Measurements from ENCODE around the gene SV2B.

Gene SV2B

GRCh38 chr15:91192690-91193377 lies 92.8 kb downstream of the SV2B start:
- peak; percentile 41 for DNase-seq

DNA sequence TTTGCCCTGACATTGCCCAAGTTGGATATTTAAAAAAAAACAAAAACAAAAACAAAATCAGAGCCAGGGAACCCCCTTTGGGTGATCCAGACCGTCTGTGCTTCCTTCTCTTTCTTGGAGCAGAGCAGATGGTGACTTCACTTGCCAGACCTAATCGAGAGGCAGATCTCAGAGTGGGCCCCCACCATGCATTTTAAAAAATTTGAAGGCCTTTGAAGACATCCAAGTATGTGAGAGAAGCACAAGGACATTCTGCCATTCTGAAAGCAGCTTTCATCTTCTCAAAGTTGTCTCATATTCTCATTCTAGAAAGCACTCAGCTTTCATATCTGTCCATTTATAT lies 93.3 kb downstream of the SV2B start:
- peak; percentile 83 for DNase-seq

GRCh38 chr15:91196127-91196526 lies 96.1 kb downstream of the SV2B start:
- no peak for DNase-seq

- no peak for DNase-seq
Measured at GRCh38 chr15:91196768-91197167, 96.7 kb downstream of the SV2B start.

DNA sequence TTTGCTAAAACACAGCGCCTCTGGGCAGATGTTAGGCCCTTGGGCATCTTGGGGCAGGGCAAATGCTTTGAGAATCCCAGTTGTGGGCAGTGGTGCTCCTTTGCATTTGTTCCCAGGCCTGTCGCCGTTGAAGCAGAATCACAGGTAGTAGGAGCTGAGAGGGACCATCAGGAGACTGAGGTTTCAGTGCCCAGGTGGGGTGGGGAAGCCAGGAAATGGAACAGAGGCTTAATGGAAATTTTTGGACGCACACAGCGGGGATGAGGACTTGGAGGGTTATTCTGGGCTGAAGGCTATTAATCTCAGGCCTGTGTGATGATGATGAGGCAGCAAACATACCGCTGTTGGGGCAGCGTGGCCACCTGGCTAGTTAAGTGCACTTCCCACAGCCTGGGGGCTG lies 99.5 kb downstream of the SV2B start:
- DNase-seq: no peak

GRCh38 chr15:91200101-91200754 lies 100.2 kb downstream of the SV2B start:
- DNase-seq: no peak

GRCh38 chr15:91202510-91203102 lies 102.5 kb downstream of the SV2B start:
- DNase-seq: no peak

DNA sequence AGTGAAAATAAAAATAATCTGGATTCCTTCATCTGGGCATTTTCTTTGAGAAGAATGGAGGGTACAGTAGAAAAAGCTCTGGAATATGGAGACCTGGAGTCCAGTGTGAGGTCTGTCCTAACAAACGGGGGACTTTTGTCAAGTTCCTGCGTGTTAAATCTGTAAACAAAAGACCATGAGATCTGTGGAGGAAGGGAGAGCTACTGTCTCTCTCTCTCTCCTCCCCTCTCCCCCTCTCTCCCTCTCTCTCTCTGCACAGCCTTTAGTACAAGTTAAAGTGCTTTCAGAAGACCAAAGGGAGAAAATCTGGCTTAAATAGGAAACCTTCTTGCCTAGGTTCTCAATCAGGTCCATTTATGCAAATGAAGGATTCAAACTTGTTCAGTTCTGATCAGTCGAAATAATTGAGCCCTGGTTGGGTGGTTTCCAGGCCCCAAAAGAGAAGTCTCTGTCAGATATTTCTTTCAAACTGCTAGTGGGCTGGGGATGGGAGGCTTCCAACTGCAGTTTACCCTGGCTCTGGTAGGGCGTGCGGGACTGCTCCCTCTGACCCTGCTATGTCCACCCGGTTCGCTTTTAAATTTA lies 103.7 kb downstream of the SV2B start:
- no peak for DNase-seq

- peak; percentile 78 for DNase-seq
Measured at GRCh38 chr15:91208371-91208770, 108.3 kb downstream of the SV2B start.

DNA sequence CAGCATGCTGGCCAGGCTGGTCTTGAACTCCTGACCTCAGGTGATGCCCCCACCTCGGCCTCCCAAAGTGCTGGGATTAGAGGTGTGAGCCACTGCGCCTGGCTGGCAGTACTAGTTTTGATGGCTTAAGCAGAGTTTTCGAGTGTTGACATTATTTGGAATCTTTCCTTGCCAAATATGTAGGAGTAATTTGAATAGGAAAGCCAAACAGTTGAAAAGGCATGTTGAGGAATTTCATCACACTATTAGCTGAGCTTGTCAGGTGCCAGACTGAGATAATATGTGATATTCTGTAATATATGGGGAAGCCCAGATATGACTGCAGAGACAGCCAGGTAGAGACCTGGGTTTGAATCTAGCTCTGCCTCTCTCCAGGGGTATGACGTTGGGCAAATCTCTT lies 109.3 kb downstream of the SV2B start:
- no peak for DNase-seq

DNA sequence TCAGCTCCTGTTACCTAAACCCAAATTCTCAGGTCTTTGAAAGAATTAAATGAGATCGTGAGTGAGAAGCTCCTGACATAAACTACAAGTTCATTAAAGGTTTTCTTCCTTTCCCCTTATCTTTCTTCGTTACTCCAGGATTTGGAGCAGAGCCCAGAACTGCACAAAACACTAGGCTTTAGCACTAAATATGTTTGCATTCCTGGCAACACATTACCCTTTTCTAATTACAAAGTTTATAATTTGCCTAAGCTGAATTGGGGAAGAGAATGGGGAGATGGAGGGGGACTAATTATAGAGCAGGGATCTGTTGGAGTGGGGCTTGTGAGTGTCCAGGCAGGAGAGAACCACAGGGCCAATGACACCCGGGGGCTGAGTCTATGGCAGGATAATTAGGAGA lies 109.7 kb downstream of the SV2B start:
- no peak for DNase-seq

DNA sequence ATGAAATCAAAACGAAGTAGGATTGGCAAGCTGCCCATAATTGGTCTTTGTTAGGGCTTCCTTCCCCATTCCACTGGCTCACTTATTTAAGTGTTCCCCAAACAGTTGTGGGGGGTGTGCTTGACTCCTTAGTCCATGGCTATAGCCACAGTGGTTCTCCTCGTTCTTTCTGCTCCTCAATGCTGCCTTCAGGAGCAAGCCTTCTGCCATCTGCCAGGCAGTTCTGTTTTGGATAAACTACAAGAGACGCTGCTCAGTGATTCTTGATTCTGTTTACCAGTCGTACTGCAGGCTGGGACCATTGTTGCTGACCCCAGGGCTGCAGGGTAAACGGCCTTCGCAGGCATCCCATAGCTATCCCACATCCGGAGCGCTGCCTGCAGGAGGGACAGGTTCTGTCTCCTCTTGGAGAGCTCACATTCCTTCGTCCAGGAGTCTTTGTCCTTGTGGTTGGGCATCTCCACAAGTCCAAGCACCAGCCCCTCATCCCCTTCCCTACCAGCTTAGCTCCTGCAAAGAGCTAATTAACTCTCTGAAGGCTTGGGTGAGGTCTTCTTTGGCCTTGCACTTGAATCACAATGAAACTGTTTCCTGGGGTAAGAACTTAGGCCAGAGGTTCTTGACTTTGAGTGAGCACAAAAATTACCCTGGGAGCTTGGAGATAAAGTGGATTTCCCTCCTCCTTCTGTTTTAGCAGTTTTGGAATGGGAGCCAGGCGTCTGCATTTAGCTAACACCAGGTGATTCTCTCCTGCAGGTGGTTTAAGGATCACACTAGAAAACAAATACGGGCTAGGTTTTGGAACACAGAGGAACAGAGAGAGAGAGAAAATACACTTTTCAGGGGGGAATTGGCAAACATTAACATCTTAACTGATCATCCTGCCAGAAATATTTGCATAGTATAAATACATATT lies 114.9 kb downstream of the SV2B start:
- DNase-seq: peak; percentile 4

GRCh38 chr15:91216000-91216399 lies 115.9 kb downstream of the SV2B start:
- DNase-seq: no peak

GRCh38 chr15:91219206-91219605 lies 119.1 kb downstream of the SV2B start:
- DNase-seq: no peak

- no peak for DNase-seq
Measured at GRCh38 chr15:91222052-91222451, 122.0 kb downstream of the SV2B start.

DNA sequence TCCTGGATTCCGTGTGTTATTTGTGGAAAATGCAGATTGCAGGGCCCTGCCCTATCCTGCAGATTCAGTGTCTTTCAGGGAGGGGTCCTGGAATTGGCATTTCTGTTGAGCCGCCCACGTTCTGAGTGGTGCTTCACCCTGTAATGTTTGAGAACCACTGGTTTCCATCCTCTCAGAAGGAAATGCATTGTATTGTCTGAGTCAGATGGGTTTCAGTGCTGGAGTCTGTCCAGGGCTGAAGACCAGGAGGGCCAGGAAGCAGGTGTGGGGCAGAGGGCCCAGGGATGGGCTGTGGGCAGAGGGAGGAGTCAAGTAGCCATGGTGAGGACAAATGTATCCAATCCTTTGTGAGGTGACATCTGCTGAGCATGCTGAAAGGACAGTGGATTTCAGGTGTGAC lies 123.8 kb downstream of the SV2B start:
- no peak for DNase-seq

- DNase-seq: peak; percentile 60
Measured at GRCh38 chr15:91224755-91225380, 124.8 kb downstream of the SV2B start.

DNA sequence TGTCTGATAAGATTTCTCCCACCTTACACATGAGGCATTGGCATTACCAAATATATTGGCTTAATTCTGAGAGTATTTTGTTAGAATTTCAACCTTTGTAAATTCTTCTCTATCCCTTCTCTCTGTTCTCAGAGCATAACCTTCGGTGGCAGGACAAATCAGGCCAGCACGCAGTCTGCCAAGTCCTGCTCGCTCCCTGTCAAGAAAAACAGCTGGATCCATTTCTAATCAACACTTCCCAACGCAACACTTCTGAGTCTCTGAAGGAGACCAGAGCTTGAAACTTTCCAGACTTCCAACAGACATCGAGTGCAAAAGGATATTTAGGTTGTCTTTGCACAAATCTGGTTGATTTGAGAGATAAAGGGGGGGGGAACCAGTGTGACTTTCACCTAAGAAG lies 125.7 kb downstream of the SV2B start:
- no peak for DNase-seq

GRCh38 chr15:91227117-91227516 lies 127.1 kb downstream of the SV2B start:
- no peak for DNase-seq

DNA sequence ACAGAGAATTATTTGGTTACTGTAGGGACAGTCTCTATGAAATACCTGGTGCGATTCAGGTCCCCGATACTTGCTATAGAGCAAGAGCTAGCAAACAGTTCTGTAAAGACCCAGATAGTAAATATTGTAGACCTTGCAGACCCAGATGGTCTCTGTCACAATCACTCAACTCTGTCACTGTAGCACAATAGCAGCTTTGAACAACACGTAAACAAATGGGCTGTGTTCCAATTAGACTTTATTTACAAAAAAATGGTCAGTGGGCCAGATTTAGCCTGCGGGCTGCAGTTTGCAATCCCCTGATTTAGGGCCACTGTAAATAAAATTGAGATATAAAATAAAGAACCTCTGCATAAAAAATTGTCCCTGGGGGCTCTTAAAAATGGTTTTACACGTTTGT lies 127.7 kb downstream of the SV2B start:
- no peak for DNase-seq

GRCh38 chr15:91228383-91228782 lies 128.3 kb downstream of the SV2B start:
- DNase-seq: no peak

- no peak for DNase-seq
Measured at GRCh38 chr15:91228890-91229289, 128.8 kb downstream of the SV2B start.

- no peak for DNase-seq
Measured at GRCh38 chr15:91231703-91232102, 131.6 kb downstream of the SV2B start.

All from NCI-H2171 treated with DMSO at 0.1 percent for 48 hours (cell line).